ENCODE measurements around the gene YIPF3.

DNA sequence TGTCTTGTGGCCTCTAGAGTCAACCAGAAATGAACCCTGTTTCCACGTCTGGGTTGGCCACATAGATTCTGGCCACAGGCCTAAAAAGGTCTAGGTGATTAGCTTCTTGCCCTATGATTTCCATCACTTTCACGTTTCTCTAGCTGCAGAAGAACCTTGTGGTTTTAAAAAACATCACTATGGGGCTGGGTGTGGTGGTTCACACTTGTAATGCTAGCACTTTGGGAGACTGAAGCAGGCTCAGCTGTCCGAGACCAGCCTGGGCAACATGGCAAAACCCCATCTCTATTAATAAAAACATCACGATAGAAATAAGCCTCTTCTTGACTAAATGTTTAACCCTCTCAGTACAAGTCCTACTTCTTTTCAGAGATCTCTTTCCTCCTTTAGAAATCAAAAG lies 27.7 kb upstream of the YIPF3 start:
- TF ChIP-seq EP300 (IDR thresholded peaks at IDR 0.05) (no peak), POLR2AphosphoS5 (IDR thresholded peaks at IDR 0.05) (no peak)
